HEK293 (cell line): ENCODE results near the gene IL3RA.
"Not testable (repeated sequence)": the region's sequence is repeated elsewhere in the genome, so short reads cannot be mapped to it uniquely, and the experiment has no call there.

ENCODE experiments used
- CTCF ChIA-PET: fragments of 350-600 bp; formaldehyde crosslinking; extraction: SDS; loops from one replicate; lab custom pipeline; 2021; ENCODE audit warnings: antibody characterized with exemption; lab: Yijun Ruan, JAX
- POLR2A ChIA-PET: fragments of 300-600 bp; formaldehyde crosslinking; extraction: SDS; loops from one replicate; lab custom pipeline; 2020; ENCODE audit warnings: antibody characterized with exemption, inconsistent platforms; lab: Yijun Ruan, JAX
- H3K27ac ChIP-seq: fragments of 200-500 bp; sonication (Bioruptor generic); 2 replicates; pipeline ENCODE4 v1.5.1; 2014; ENCODE audit warnings: low read depth, low read length, control low read depth, inconsistent platforms; ENCODE audit errors: extremely low read depth
- H3K36me3 ChIP-seq, 2 experiments: fragments of 200-500 bp in 1 of 2; sonication (Bioruptor generic) in 1 of 2; 1 replicate in 1 of 2; 2 replicates in 1 of 2; pipeline ENCODE4 v1.5.1; 2014 to 2017; ENCODE audit warnings: inconsistent platforms in 2 of 2, low read length in 2 of 2; ENCODE audit not compliant: control insufficient read depth in 2 of 2, insufficient read depth in 1 of 2
- H3K4me1 ChIP-seq: fragments of 200-500 bp; sonication (Bioruptor generic); 2 replicates; pipeline ENCODE4 v1.5.1; 2014; ENCODE audit warnings: mild to moderate bottlenecking, low read length, inconsistent platforms; ENCODE audit not compliant: control insufficient read depth, insufficient read depth
- H3K4me3 ChIP-seq: 2 replicates; pipeline ENCODE4 v1.5.1; 2011; ENCODE audit warnings: low read depth, mild to moderate bottlenecking, control low read depth, low read length, moderate library complexity
- H3K9me3 ChIP-seq: fragments of 200-500 bp; sonication (Bioruptor generic); 2 replicates; pipeline ENCODE4 v1.5.1; 2014; ENCODE audit warnings: low read depth, low read length, inconsistent platforms; ENCODE audit not compliant: control insufficient read depth, insufficient read depth
- EGR2 ChIP-seq: fragments of 450-650 bp; formaldehyde crosslinking; IDR thresholded peaks from 2 replicates; pipeline ENCODE4 v1.5.1; 2016; ENCODE audit warnings: low read depth, missing biosample characterization, missing genetic modification characterization
- FEZF1 ChIP-seq: fragments of 450-650 bp; formaldehyde crosslinking; IDR thresholded peaks from 2 replicates; pipeline ENCODE4 v1.5.1; 2016; ENCODE audit warnings: missing biosample characterization, missing genetic modification characterization
- GLI2 ChIP-seq: fragments of 450-650 bp; formaldehyde crosslinking; IDR thresholded peaks from 2 replicates; pipeline ENCODE4; 2017; ENCODE audit warnings: missing biosample characterization, missing genetic modification characterization, low read depth, borderline replicate concordance
- HIC1 ChIP-seq: fragments of 450-650 bp; formaldehyde crosslinking; IDR thresholded peaks from 2 replicates; pipeline ENCODE4 v1.5.1; 2016; ENCODE audit warnings: missing biosample characterization, missing genetic modification characterization
- KLF1 ChIP-seq: fragments of 450-650 bp; formaldehyde crosslinking; IDR thresholded peaks from 2 replicates; pipeline ENCODE4 v1.5.1; 2016; ENCODE audit warnings: missing biosample characterization, missing genetic modification characterization
- KLF16 ChIP-seq: fragments of 450-650 bp; formaldehyde crosslinking; IDR thresholded peaks from 2 replicates; pipeline ENCODE4 v1.5.1; 2017; ENCODE audit warnings: missing biosample characterization, missing genetic modification characterization
- OVOL3 ChIP-seq: fragments of 450-650 bp; formaldehyde crosslinking; IDR thresholded peaks from 2 replicates; pipeline ENCODE4 v1.5.1; 2016; ENCODE audit warnings: missing biosample characterization, missing genetic modification characterization
- REPIN1 ChIP-seq: fragments of 450-650 bp; formaldehyde crosslinking; IDR thresholded peaks from 2 replicates; pipeline ENCODE4 v1.5.1; 2017; ENCODE audit warnings: missing biosample characterization, missing genetic modification characterization, low read depth
- ZBTB10 ChIP-seq: fragments of 450-650 bp; formaldehyde crosslinking; IDR thresholded peaks from 2 replicates; pipeline ENCODE4 v1.5.1; 2016; ENCODE audit warnings: missing biosample characterization, missing genetic modification characterization
- ZBTB17 ChIP-seq: fragments of 450-650 bp; formaldehyde crosslinking; IDR thresholded peaks from 2 replicates; pipeline ENCODE4 v1.5.1; 2016; ENCODE audit warnings: missing biosample characterization, missing genetic modification characterization
- ZBTB21 ChIP-seq: fragments of 450-650 bp; formaldehyde crosslinking; IDR thresholded peaks from 2 replicates; pipeline ENCODE4 v1.5.1; 2017; ENCODE audit warnings: missing biosample characterization, missing genetic modification characterization
- ZBTB44 ChIP-seq: fragments of 450-650 bp; IDR thresholded peaks from 2 replicates; pipeline ENCODE4 v1.5.1; 2018; ENCODE audit warnings: missing biosample characterization, mild to moderate bottlenecking, missing genetic modification characterization
- ZNF16 ChIP-seq: fragments of 450-650 bp; formaldehyde crosslinking; IDR thresholded peaks from 2 replicates; pipeline ENCODE4 v1.5.1; 2016; ENCODE audit warnings: low read depth, missing biosample characterization, missing genetic modification characterization
- ZNF169 ChIP-seq: fragments of 450-650 bp; formaldehyde crosslinking; IDR thresholded peaks from 2 replicates; pipeline ENCODE4 v1.5.1; 2016; ENCODE audit warnings: missing biosample characterization, missing genetic modification characterization
- ZNF221 ChIP-seq: fragments of 450-650 bp; formaldehyde crosslinking; IDR thresholded peaks from 2 replicates; pipeline ENCODE4 v1.5.1; 2017; ENCODE audit warnings: missing biosample characterization, missing genetic modification characterization, borderline replicate concordance
- ZNF239 ChIP-seq: fragments of 450-650 bp; formaldehyde crosslinking; IDR thresholded peaks from 2 replicates; pipeline ENCODE4 v1.5.1; 2016; ENCODE audit warnings: missing biosample characterization, missing genetic modification characterization
- ZNF292 ChIP-seq: fragments of 450-650 bp; formaldehyde crosslinking; IDR thresholded peaks from 2 replicates; pipeline ENCODE4 v1.5.1; 2016; ENCODE audit warnings: low read depth, missing biosample characterization, missing genetic modification characterization, borderline replicate concordance
- ZNF426 ChIP-seq: fragments of 450-650 bp; formaldehyde crosslinking; IDR thresholded peaks from 2 replicates; pipeline ENCODE4 v1.5.1; 2017; ENCODE audit warnings: missing biosample characterization, missing genetic modification characterization, mild to moderate bottlenecking, inconsistent platforms, moderate library complexity
- ZNF513 ChIP-seq: fragments of 450-650 bp; IDR thresholded peaks from 2 replicates; pipeline ENCODE4 v1.5.1; 2018; ENCODE audit warnings: missing biosample characterization, missing genetic modification characterization
- ZNF548 ChIP-seq: fragments of 450-650 bp; formaldehyde crosslinking; IDR thresholded peaks from 2 replicates; pipeline ENCODE4 v1.5.1; 2016; ENCODE audit warnings: missing biosample characterization, missing genetic modification characterization
- ZNF561 ChIP-seq: fragments of 450-650 bp; IDR thresholded peaks from 2 replicates; pipeline ENCODE4 v1.5.1; 2018; ENCODE audit warnings: missing biosample characterization, missing genetic modification characterization, borderline replicate concordance
- ZNF571 ChIP-seq: fragments of 450-650 bp; formaldehyde crosslinking; IDR thresholded peaks from 2 replicates; pipeline ENCODE4 v1.5.0; 2017; ENCODE audit warnings: missing biosample characterization, missing genetic modification characterization
- ZNF596 ChIP-seq: fragments of 450-650 bp; IDR thresholded peaks from 2 replicates; pipeline ENCODE4 v1.5.0; 2018; ENCODE audit warnings: missing biosample characterization, mild to moderate bottlenecking, missing genetic modification characterization, moderate library complexity
- ZNF664 ChIP-seq: fragments of 450-650 bp; formaldehyde crosslinking; IDR thresholded peaks from 2 replicates; pipeline ENCODE4 v1.5.1; 2016; ENCODE audit warnings: missing biosample characterization, missing genetic modification characterization
- ZNF791 ChIP-seq: fragments of 450-650 bp; formaldehyde crosslinking; IDR thresholded peaks from 2 replicates; pipeline ENCODE4 v1.5.1; 2016; ENCODE audit warnings: missing biosample characterization, missing genetic modification characterization
- ZSCAN16 ChIP-seq: fragments of 450-650 bp; formaldehyde crosslinking; IDR thresholded peaks from 2 replicates; pipeline ENCODE4 v1.5.1; 2016; ENCODE audit warnings: missing biosample characterization, missing genetic modification characterization

The IL3RA gene

GRCh38 chrX:1294301-1295067 lies 42.1 kb upstream of the IL3RA start:
- H3K4me3 ChIP-seq: no peak overlapping the region
- no peaks in the 10 kb centered on the region for H3K9me3 ChIP-seq
- POLR2A ChIA-PET: no interaction called here
- no peaks in the 10 kb centered on the region for H3K4me1 ChIP-seq
- CTCF ChIA-PET: no interaction called here
- no peak overlapping the region for H3K27ac ChIP-seq
- H3K36me3 ChIP-seq: no peaks in the 10 kb centered on the region
- TF ChIP-seq ZNF513 (tag by site-specific recombination): no peak
- no peak for TF ChIP-seq ZBTB10 (tag by site-specific recombination)
- TF ChIP-seq ZNF221 (tag by site-specific recombination): no peak
- no peak for TF ChIP-seq FEZF1 (tag by site-specific recombination)
- TF ChIP-seq ZBTB21 (tag by site-specific recombination): no peak
- TF ChIP-seq ZNF596 (tag by site-specific recombination): no peak
- no peak for TF ChIP-seq KLF1 (tag by site-specific recombination)
- no peak for TF ChIP-seq ZNF239
- no peak for TF ChIP-seq ZNF426
- TF ChIP-seq ZNF571 (tag by site-specific recombination): no peak
- TF ChIP-seq HIC1: no peak
- no peak for TF ChIP-seq ZNF292 (tag by site-specific recombination)
- TF ChIP-seq OVOL3 (tag by site-specific recombination): no peak

- Histone ChIP-seq H3K4me1 (no peaks in the 10 kb centered on the region), H3K36me3 (no peaks in the 10 kb centered on the region), H3K27ac (no peak overlapping the region), H3K4me3 (no peak overlapping the region), H3K9me3 (no peaks in the 10 kb centered on the region)
- CTCF ChIA-PET: no interaction called here
- POLR2A ChIA-PET: no interaction called here
- TF ChIP-seq ZNF664 (tag by site-specific recombination): no peak
- TF ChIP-seq ZNF169 (tag by site-specific recombination): no peak
- no peak for TF ChIP-seq ZSCAN16 (tag by site-specific recombination)
- TF ChIP-seq EGR2 (tag by site-specific recombination): no peak
- TF ChIP-seq ZBTB44 (tag by site-specific recombination): no peak
- TF ChIP-seq ZNF548 (tag by site-specific recombination): no peak
- TF ChIP-seq ZNF16 (tag by site-specific recombination): no peak
- TF ChIP-seq ZNF791 (tag by site-specific recombination): no peak
- TF ChIP-seq ZBTB17: no peak
- no peak for TF ChIP-seq GLI2 (tag by site-specific recombination)
- no peak for TF ChIP-seq ZNF561 (tag by site-specific recombination)
- TF ChIP-seq KLF16 (tag by site-specific recombination): no peak
- TF ChIP-seq REPIN1 (tag by site-specific recombination): no peak
- TF ChIP-seq, all 188 proteins: peak for 0
These were observed 41.0 kb upstream of the IL3RA start for GRCh38 chrX:1295550-1295949.

- H3K4me3 ChIP-seq, H3K27ac ChIP-seq, CTCF ChIA-PET, H3K36me3 ChIP-seq, H3K9me3 ChIP-seq, POLR2A ChIA-PET, H3K4me1 ChIP-seq: not testable (repeated sequence)
These were observed 39.0 kb upstream of the IL3RA start for GRCh38 chrX:1297591-1297990.
